HepG2 (cell line): ENCODE measurements around the gene CTAG1A. TPM values are rescaled to one million over a fixed set of nuclear protein-coding genes. Genes with fewer than 3 reads are reported as not detected.

Experiments
- CBX1 ChIP-seq: IDR thresholded peaks from one replicate; pipeline ENCODE4 v1.6.1; 2016; ENCODE audit warnings: antibody characterized with exemption, low read depth
- CREM ChIP-seq, 2 experiments: sonication (generic) in 1 of 2; formaldehyde crosslinking in 1 of 2; IDR thresholded peaks; 2 replicates each; pipeline versions ENCODE4 v1.4.0 to v1.6.1; 2016 to 2020; ENCODE audit warnings: antibody characterized with exemption in 1 of 2, mild to moderate bottlenecking in 1 of 2, missing genetic modification reagents in 1 of 2
- FOXA3 ChIP-seq: IDR thresholded peaks from 2 replicates; pipeline ENCODE4 v1.6.1; 2016; ENCODE audit warnings: missing genetic modification reagents, missing compliant biosample characterization
- HCFC1 ChIP-seq: fragments of 150-350 bp; IDR thresholded peaks from 2 replicates; pipeline ENCODE4 v1.6.1; 2014; ENCODE audit warnings: low read depth, low read length
- HNRNPK ChIP-seq: fragments of 200-400 bp; formaldehyde crosslinking; IDR thresholded peaks from 2 replicates; pipeline ENCODE4 v1.6.1; 2018; ENCODE audit warnings: low read length, low read depth, moderate library complexity, mild to moderate bottlenecking; ENCODE audit not compliant: poor library complexity, severe bottlenecking
- HNRNPL ChIP-seq: fragments of 200-400 bp; formaldehyde crosslinking; IDR thresholded peaks from 2 replicates; pipeline ENCODE4 v1.6.1; 2017; ENCODE audit warnings: mild to moderate bottlenecking, low read depth, low read length
- PRPF4 ChIP-seq: fragments of 200-400 bp; formaldehyde crosslinking; IDR thresholded peaks from 2 replicates; pipeline ENCODE4 v1.6.1; 2016; ENCODE audit warnings: low read length, low read depth; ENCODE audit not compliant: poor library complexity, severe bottlenecking
- SIN3A ChIP-seq: IDR thresholded peaks from 2 replicates; pipeline ENCODE4 v1.6.1; 2011; ENCODE audit warnings: low read depth, mild to moderate bottlenecking, control low read depth, low read length, borderline replicate concordance
- TEAD3 ChIP-seq: optimal IDR thresholded peaks from 2 replicates; pipeline ENCODE3; 2016; ENCODE audit warnings: borderline replicate concordance
- YEATS2 ChIP-seq: sonication (generic); formaldehyde crosslinking; IDR thresholded peaks from 2 replicates; pipeline ENCODE4 v1.4.0; 2020; ENCODE audit warnings: missing genetic modification reagents, borderline replicate concordance
- ZMYM3 ChIP-seq: sonication (generic); formaldehyde crosslinking; IDR thresholded peaks from 2 replicates; pipeline ENCODE4 v1.5.1; 2020; ENCODE audit warnings: mild to moderate bottlenecking, missing genetic modification reagents
- ZNF317 ChIP-seq: sonication (generic); formaldehyde crosslinking; IDR thresholded peaks from 2 replicates; pipeline ENCODE4 v1.5.0; 2020; ENCODE audit warnings: mild to moderate bottlenecking, missing genetic modification reagents
- ZNF432 ChIP-seq: sonication (generic); formaldehyde crosslinking; IDR thresholded peaks from 2 replicates; pipeline ENCODE4 v1.5.0; 2020; ENCODE audit warnings: missing genetic modification reagents, mild to moderate bottlenecking, borderline replicate concordance
- polyA plus RNA-seq, 8 experiments: library from polyadenylated mRNA; depleted of rRNA in 3 of 8; stranded (reverse) in 7 of 8; unstranded in 1 of 8; fragments of >200 nt; fragmentation: Illumina TruSeq in 4 of 8; extraction: Trizol in 4 of 8; gene quantifications; 2 replicates each; pipeline versions ENCODE4 v1.2.1 to v1.2.3, GENCODE V29; 2011 to 2016; ENCODE audit warnings: low read depth in 4 of 8, missing spikeins in 1 of 8, mixed read lengths in 1 of 8; ENCODE audit not compliant: insufficient read depth in 1 of 8
- total RNA-seq, 5 experiments: library from RNA; depleted of rRNA; stranded (reverse); fragments of >200 nt; fragmentation: Illumina TruSeq; extraction: Trizol; gene quantifications; 2 replicates each; pipeline ENCODE4 v1.2.3, GENCODE V29; 2016; ENCODE audit warnings: low read depth in 1 of 5
- TF ChIP-seq, protein P1 (sequence below): sonication (generic); formaldehyde crosslinking; IDR thresholded peaks from 2 replicates; pipeline ENCODE4 v1.5.0; 2020; ENCODE audit warnings: mild to moderate bottlenecking, missing genetic modification reagents
- TF ChIP-seq, protein P2 (sequence below): sonication (generic); formaldehyde crosslinking; IDR thresholded peaks from 2 replicates; pipeline ENCODE4 v1.5.1; 2020; ENCODE audit warnings: mild to moderate bottlenecking, missing genetic modification reagents, borderline replicate concordance
- TF ChIP-seq, protein P3 (sequence below): IDR thresholded peaks from 2 replicates; pipeline ENCODE4 v1.6.1; 2016; ENCODE audit warnings: mild to moderate bottlenecking, missing biosample characterization, missing genetic modification reagents
- TF ChIP-seq, protein P4 (sequence below): sonication (generic); formaldehyde crosslinking; IDR thresholded peaks from 2 replicates; pipeline ENCODE4 v1.5.0; 2020; ENCODE audit warnings: missing genetic modification reagents, mild to moderate bottlenecking, borderline replicate concordance
- TF ChIP-seq, protein P5 (sequence below): sonication (generic); formaldehyde crosslinking; IDR thresholded peaks from 2 replicates; pipeline ENCODE4 v1.4.0; 2020; ENCODE audit warnings: missing genetic modification reagents
- TF ChIP-seq, protein P6 (sequence below): sonication (generic); formaldehyde crosslinking; IDR thresholded peaks from 2 replicates; pipeline ENCODE4 v1.5.0; 2020; ENCODE audit warnings: missing genetic modification reagents

The CTAG1A gene
- total and polyA plus RNA-seq, 2 of the 13 experiments (the other 11 are each of a cell fraction or from before 2014, with no cell fraction given): not detected

DNA sequence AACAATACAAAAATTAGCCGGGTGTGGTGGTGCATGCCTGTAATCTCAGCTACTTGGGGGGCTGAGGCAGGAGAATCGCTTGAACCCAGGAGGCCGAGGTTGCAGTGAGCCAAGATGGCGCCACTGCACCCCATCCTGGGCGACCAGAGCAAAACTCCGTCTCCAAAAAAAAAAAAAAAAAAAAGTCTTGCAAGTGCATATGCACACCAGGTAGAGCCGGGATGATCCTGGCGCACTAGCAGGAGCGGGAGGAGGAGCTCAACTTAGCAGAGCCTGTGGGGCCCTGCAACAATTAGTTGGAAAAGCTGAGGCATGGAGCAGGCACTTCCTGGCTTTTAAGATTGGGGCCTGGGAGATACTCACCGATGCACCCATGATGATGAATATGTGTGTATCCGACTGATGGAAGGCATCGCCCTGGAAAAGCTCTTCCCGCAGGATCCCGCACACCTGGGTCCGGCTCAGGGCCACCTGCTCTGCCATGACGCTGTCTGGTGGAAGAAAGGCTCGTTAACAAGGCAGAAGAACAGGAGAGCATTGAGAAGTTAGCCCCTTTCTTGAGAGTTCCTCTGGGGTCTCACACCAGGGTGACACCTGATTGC is 39.2 kb upstream of the CTAG1A start (continued):
- TF ChIP-seq, protein P1, sequence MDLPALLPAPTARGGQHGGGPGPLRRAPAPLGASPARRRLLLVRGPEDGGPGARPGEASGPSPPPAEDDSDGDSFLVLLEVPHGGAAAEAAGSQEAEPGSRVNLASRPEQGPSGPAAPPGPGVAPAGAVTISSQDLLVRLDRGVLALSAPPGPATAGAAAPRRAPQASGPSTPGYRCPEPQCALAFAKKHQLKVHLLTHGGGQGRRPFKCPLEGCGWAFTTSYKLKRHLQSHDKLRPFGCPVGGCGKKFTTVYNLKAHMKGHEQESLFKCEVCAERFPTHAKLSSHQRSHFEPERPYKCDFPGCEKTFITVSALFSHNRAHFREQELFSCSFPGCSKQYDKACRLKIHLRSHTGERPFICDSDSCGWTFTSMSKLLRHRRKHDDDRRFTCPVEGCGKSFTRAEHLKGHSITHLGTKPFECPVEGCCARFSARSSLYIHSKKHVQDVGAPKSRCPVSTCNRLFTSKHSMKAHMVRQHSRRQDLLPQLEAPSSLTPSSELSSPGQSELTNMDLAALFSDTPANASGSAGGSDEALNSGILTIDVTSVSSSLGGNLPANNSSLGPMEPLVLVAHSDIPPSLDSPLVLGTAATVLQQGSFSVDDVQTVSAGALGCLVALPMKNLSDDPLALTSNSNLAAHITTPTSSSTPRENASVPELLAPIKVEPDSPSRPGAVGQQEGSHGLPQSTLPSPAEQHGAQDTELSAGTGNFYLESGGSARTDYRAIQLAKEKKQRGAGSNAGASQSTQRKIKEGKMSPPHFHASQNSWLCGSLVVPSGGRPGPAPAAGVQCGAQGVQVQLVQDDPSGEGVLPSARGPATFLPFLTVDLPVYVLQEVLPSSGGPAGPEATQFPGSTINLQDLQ (CRISPR knock-in tag): no peak
- no peak for TF ChIP-seq YEATS2
- TF ChIP-seq FOXA3 (CRISPR knock-in tag): no peak
- no peak for TF ChIP-seq ZMYM3
- TF ChIP-seq, protein P2, sequence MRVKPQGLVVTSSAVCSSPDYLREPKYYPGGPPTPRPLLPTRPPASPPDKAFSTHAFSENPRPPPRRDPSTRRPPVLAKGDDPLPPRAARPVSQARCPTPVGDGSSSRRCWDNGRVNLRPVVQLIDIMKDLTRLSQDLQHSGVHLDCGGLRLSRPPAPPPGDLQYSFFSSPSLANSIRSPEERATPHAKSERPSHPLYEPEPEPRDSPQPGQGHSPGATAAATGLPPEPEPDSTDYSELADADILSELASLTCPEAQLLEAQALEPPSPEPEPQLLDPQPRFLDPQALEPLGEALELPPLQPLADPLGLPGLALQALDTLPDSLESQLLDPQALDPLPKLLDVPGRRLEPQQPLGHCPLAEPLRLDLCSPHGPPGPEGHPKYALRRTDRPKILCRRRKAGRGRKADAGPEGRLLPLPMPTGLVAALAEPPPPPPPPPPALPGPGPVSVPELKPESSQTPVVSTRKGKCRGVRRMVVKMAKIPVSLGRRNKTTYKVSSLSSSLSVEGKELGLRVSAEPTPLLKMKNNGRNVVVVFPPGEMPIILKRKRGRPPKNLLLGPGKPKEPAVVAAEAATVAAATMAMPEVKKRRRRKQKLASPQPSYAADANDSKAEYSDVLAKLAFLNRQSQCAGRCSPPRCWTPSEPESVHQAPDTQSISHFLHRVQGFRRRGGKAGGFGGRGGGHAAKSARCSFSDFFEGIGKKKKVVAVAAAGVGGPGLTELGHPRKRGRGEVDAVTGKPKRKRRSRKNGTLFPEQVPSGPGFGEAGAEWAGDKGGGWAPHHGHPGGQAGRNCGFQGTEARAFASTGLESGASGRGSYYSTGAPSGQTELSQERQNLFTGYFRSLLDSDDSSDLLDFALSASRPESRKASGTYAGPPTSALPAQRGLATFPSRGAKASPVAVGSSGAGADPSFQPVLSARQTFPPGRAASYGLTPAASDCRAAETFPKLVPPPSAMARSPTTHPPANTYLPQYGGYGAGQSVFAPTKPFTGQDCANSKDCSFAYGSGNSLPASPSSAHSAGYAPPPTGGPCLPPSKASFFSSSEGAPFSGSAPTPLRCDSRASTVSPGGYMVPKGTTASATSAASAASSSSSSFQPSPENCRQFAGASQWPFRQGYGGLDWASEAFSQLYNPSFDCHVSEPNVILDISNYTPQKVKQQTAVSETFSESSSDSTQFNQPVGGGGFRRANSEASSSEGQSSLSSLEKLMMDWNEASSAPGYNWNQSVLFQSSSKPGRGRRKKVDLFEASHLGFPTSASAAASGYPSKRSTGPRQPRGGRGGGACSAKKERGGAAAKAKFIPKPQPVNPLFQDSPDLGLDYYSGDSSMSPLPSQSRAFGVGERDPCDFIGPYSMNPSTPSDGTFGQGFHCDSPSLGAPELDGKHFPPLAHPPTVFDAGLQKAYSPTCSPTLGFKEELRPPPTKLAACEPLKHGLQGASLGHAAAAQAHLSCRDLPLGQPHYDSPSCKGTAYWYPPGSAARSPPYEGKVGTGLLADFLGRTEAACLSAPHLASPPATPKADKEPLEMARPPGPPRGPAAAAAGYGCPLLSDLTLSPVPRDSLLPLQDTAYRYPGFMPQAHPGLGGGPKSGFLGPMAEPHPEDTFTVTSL (CRISPR knock-in tag): no peak
- TF ChIP-seq CBX1: no peak
- no peak for TF ChIP-seq SIN3A
- TF ChIP-seq HNRNPL: no peak
- TF ChIP-seq, protein P3, sequence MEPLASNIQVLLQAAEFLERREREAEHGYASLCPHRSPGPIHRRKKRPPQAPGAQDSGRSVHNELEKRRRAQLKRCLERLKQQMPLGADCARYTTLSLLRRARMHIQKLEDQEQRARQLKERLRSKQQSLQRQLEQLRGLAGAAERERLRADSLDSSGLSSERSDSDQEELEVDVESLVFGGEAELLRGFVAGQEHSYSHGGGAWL (CRISPR knock-in tag): no peak
- no peak for TF ChIP-seq PRPF4
- TF ChIP-seq ZNF317 (CRISPR knock-in tag): peak; percentile 80; the same call in 1 of the 2 replicates
- TF ChIP-seq TEAD3: no peak
- TF ChIP-seq, protein P4, sequence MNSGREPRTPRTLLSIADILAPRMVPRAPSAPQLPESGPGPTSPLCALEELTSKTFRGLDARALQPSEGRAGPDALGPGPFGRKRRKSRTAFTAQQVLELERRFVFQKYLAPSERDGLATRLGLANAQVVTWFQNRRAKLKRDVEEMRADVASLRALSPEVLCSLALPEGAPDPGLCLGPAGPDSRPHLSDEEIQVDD (CRISPR knock-in tag): no peak
- TF ChIP-seq HNRNPK: no peak
- TF ChIP-seq, protein P5, sequence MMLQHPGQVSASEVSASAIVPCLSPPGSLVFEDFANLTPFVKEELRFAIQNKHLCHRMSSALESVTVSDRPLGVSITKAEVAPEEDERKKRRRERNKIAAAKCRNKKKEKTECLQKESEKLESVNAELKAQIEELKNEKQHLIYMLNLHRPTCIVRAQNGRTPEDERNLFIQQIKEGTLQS (CRISPR knock-in tag): no peak
- no peak for TF ChIP-seq CREM (IDR thresholded peaks at IDR 0.05)
- TF ChIP-seq CREM (CRISPR knock-in tag; IDR thresholded peaks at IDR 0.05): no peak
- no peak for TF ChIP-seq ZNF432 (CRISPR knock-in tag)
- TF ChIP-seq, protein P6, sequence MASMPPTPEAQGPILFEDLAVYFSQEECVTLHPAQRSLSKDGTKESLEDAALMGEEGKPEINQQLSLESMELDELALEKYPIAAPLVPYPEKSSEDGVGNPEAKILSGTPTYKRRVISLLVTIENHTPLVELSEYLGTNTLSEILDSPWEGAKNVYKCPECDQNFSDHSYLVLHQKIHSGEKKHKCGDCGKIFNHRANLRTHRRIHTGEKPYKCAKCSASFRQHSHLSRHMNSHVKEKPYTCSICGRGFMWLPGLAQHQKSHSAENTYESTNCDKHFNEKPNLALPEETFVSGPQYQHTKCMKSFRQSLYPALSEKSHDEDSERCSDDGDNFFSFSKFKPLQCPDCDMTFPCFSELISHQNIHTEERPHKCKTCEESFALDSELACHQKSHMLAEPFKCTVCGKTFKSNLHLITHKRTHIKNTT (CRISPR knock-in tag): no peak
- TF ChIP-seq HCFC1: no peak
